ENCODE data around the gene AUTS2. TPM values are rescaled to one million over a fixed set of nuclear protein-coding genes. Genes with fewer than 3 reads are reported as not detected.

Gene AUTS2
- total and polyA plus RNA-seq, 2 donors (not counting 1 experiment from before 2014, with no cell fraction given) = 0.60 to 9.1 TPM

GRCh38 chr7:69652947-69653701, 54.8 kb downstream of the AUTS2 start:
- Histone ChIP-seq H3K4me3 (replicated peaks in 1 of 4; ENCODE audit: control extremely low read depth in 1 of 4, insufficient read depth in 1 of 4, low read depth in 3 of 4, low read length in 4 of 4) (no peak overlapping the region), H3K9ac (ENCODE audit: insufficient read depth, low read length) (no peak overlapping the region), H3K79me2 (ENCODE audit: control insufficient read depth, insufficient read depth, low read length) (no peaks in the 10 kb centered on the region), H3K9me3 (ENCODE audit: control insufficient read depth, insufficient read depth, low read depth, low read length) (no peaks in the 10 kb centered on the region), H2AFZ (ENCODE audit: low read length) (no peak overlapping the region), H3K27me3 (ENCODE audit: control insufficient read depth, insufficient read depth, low read length) (no peaks in the 10 kb centered on the region), H3K27ac (ENCODE audit: insufficient read depth, low read length) (no peak overlapping the region), H3K36me3 (ENCODE audit: control insufficient read depth, insufficient read depth, low read length) (no peaks in the 10 kb centered on the region), H4K20me1 (ENCODE audit: control insufficient read depth, extremely low read depth, insufficient read depth, low read length) (no peaks in the 10 kb centered on the region), H3K4me2 (ENCODE audit: extremely low read depth, insufficient read depth, low read length) (no peak overlapping the region), H3K4me1 (ENCODE audit: control insufficient read depth, extremely low read depth, insufficient read depth, low read length) (no peaks in the 10 kb centered on the region)
- no peak for DNase-seq (ENCODE audit: low read depth in 2 of 2)
- TF ChIP-seq EZH2 (IDR thresholded peaks at IDR 0.05; ENCODE audit: low read length, missing control alignments) (no peak), CTCF (conservative IDR thresholded peaks at IDR 0.05 in 1 of 2, IDR thresholded peaks at IDR 0.05 in 1 of 2; ENCODE audit: low read depth in 1 of 2, low read length in 2 of 2) (no peak)

DNA sequence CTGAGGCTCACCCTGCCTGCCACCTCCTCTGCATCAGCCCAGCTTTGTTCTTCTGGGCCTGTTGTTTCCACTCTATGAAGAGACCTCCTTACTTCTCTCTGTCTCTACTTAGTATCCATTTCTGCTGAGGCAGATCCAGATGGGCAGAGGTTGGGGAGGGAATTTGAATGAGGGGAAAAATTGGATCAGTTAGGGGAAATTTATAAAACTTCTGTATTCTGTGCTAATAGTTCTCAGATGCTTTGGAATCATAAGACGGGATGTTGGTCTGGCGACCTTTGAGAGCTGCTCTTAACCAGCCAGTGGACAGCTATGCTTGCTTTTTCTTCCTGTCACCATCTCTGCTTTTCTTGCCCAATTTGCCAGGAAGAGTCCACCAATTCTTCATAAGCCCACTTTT, 55.5 kb downstream of the AUTS2 start:
- TF ChIP-seq EZH2 (IDR thresholded peaks at IDR 0.05; ENCODE audit: low read length, missing control alignments) (no peak), CTCF (conservative IDR thresholded peaks at IDR 0.05 in 1 of 2, IDR thresholded peaks at IDR 0.05 in 1 of 2; ENCODE audit: low read depth in 1 of 2, low read length in 2 of 2) (no peak)
- Histone ChIP-seq H3K27me3 (ENCODE audit: control insufficient read depth, insufficient read depth, low read length) (no peaks in the 10 kb centered on the region), H3K4me1 (ENCODE audit: control insufficient read depth, extremely low read depth, insufficient read depth, low read length) (no peaks in the 10 kb centered on the region), H3K9ac (ENCODE audit: insufficient read depth, low read length) (no peak overlapping the region), H4K20me1 (ENCODE audit: control insufficient read depth, extremely low read depth, insufficient read depth, low read length) (no peaks in the 10 kb centered on the region), H3K4me3 (replicated peaks in 1 of 4; ENCODE audit: control extremely low read depth in 1 of 4, insufficient read depth in 1 of 4, low read depth in 3 of 4, low read length in 4 of 4) (no peak overlapping the region), H3K9me3 (ENCODE audit: control insufficient read depth, insufficient read depth, low read depth, low read length) (no peaks in the 10 kb centered on the region), H3K4me2 (ENCODE audit: extremely low read depth, insufficient read depth, low read length) (no peak overlapping the region), H3K79me2 (ENCODE audit: control insufficient read depth, insufficient read depth, low read length) (no peaks in the 10 kb centered on the region), H2AFZ (ENCODE audit: low read length) (no peak overlapping the region), H3K36me3 (ENCODE audit: control insufficient read depth, insufficient read depth, low read length) (no peaks in the 10 kb centered on the region), H3K27ac (ENCODE audit: insufficient read depth, low read length) (no peak overlapping the region)
- no peak for DNase-seq (ENCODE audit: low read depth in 2 of 2)

DNA sequence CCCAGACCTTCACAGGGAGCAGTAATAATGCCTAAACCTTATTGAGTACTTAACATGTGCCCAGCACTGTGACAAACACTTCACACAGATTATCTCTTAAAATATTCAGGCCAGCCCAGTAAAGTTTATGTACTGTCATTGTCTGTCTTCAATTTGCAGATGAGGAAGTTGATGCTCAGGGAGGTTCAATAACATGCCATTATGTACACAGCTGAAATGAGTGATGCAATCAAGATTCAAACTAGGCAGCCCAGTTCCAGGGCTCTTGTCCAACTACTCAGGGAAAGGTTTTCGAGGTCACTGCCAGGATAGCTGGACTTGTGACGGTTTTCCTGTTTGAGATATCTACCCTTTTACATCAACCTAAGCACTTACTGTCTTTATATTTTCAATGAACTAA, 56.1 kb downstream of the AUTS2 start:
- no peaks in the 10 kb centered on the region for H3K4me1 ChIP-seq (ENCODE audit: control insufficient read depth, extremely low read depth, insufficient read depth, low read length)
- no peaks in the 10 kb centered on the region for H3K27me3 ChIP-seq (ENCODE audit: control insufficient read depth, insufficient read depth, low read length)
- peak in 1 of 2 donors; percentile 36 for DNase-seq (ENCODE audit: low read depth in 2 of 2)
- no peaks in the 10 kb centered on the region for H3K9me3 ChIP-seq (ENCODE audit: control insufficient read depth, insufficient read depth, low read depth, low read length)
- H3K79me2 ChIP-seq (ENCODE audit: control insufficient read depth, insufficient read depth, low read length) = no peaks in the 10 kb centered on the region
- TF ChIP-seq CTCF (conservative IDR thresholded peaks at IDR 0.05 in 1 of 2, IDR thresholded peaks at IDR 0.05 in 1 of 2; ENCODE audit: low read depth in 1 of 2, low read length in 2 of 2) (no peak), EZH2 (IDR thresholded peaks at IDR 0.05; ENCODE audit: low read length, missing control alignments) (no peak)
- no peak overlapping the region for H3K4me2 ChIP-seq (ENCODE audit: extremely low read depth, insufficient read depth, low read length)
- H3K27ac ChIP-seq (ENCODE audit: insufficient read depth, low read length) = no peak overlapping the region
- no peak overlapping the region for H3K9ac ChIP-seq (ENCODE audit: insufficient read depth, low read length)
- no peak overlapping the region for H3K4me3 ChIP-seq (replicated peaks in 1 of 4; ENCODE audit: control extremely low read depth in 1 of 4, insufficient read depth in 1 of 4, low read depth in 3 of 4, low read length in 4 of 4)
- no peak overlapping the region for H2AFZ ChIP-seq (ENCODE audit: low read length)
- H3K36me3 ChIP-seq (ENCODE audit: control insufficient read depth, insufficient read depth, low read length) = no peaks in the 10 kb centered on the region
- H4K20me1 ChIP-seq (ENCODE audit: control insufficient read depth, extremely low read depth, insufficient read depth, low read length) = no peaks in the 10 kb centered on the region
